Esophagus muscularis mucosa (tissue), 3 donors: ENCODE measurements around the gene MEIS2.

Source experiments
- POLR2A ChIP-seq: fragments of 450-650 bp; IDR thresholded peaks from one replicate; pipeline ENCODE4 v1.6.1; 2017; ENCODE audit warnings: antibody characterized with exemption, moderate library complexity, mild to moderate bottlenecking, low read depth
- POLR2AphosphoS5 ChIP-seq, 2 donors: sonication (generic); formaldehyde crosslinking; IDR thresholded peaks; one replicate each; pipeline ENCODE4 v1.6.1; 2017; ENCODE audit warnings: antibody characterized with exemption in 2 of 2
- TF ChIP-seq, protein P1 (sequence below), 3 experiments: fragments of 200-600 bp in 2 of 3; fragments of 450-650 bp in 1 of 3; sonication (generic) in 2 of 3; IDR thresholded peaks; one replicate each; pipeline ENCODE4 v1.5.1; 2017 to 2019; ENCODE audit warnings: antibody characterized with exemption in 3 of 3, mild to moderate bottlenecking in 2 of 3, moderate library complexity in 1 of 3

DNA sequence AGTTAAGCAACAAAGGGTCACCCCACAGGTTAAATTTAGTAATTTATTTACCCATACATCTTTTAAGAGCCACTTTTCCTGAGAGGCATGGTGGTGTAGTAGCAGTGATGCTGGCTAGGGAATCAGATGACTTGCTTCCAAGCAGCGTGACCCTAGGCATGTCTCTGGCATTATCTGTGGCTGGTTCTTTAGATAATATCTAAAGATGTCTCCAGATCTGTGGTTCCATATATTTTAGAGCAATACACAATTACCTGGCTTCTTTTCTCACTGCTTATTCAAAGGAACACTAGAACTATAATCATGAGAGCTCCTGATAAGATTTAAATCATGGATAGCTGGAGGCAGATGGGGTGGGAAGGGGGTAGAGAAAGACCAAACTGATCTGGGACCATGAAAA is 21.1 kb upstream of the MEIS2 start:
- TF ChIP-seq POLR2AphosphoS5 (IDR thresholded peaks at IDR 0.05) (no peak), POLR2A (no peak)
- TF ChIP-seq, protein P1, sequence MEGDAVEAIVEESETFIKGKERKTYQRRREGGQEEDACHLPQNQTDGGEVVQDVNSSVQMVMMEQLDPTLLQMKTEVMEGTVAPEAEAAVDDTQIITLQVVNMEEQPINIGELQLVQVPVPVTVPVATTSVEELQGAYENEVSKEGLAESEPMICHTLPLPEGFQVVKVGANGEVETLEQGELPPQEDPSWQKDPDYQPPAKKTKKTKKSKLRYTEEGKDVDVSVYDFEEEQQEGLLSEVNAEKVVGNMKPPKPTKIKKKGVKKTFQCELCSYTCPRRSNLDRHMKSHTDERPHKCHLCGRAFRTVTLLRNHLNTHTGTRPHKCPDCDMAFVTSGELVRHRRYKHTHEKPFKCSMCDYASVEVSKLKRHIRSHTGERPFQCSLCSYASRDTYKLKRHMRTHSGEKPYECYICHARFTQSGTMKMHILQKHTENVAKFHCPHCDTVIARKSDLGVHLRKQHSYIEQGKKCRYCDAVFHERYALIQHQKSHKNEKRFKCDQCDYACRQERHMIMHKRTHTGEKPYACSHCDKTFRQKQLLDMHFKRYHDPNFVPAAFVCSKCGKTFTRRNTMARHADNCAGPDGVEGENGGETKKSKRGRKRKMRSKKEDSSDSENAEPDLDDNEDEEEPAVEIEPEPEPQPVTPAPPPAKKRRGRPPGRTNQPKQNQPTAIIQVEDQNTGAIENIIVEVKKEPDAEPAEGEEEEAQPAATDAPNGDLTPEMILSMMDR (IDR thresholded peaks at IDR 0.05) = no peak
